Colonic mucosa (tissue), 4 donors: ENCODE results near the gene BAG5. TPM values are rescaled to one million over a fixed set of nuclear protein-coding genes. Genes with fewer than 3 reads are reported as not detected.

Source experiments
- DNase-seq: peaks from one replicate; pipeline ENCODE4 v3.0.0-alpha.2; 2020
- H3K27ac ChIP-seq: fragments of 200-600 bp; one replicate; pipeline ENCODE4 v1.8.0; 2021
- H3K27me3 ChIP-seq: fragments of 200-600 bp; one replicate; pipeline ENCODE4 v1.8.0; 2021
- H3K36me3 ChIP-seq: fragments of 200-600 bp; one replicate; pipeline ENCODE4 v1.8.0; 2021
- H3K4me1 ChIP-seq: fragments of 200-600 bp; one replicate; pipeline ENCODE4 v1.8.0; 2021; ENCODE audit warnings: mild to moderate bottlenecking
- H3K4me3 ChIP-seq: fragments of 200-600 bp; one replicate; pipeline ENCODE4 v1.8.0; 2021
- H3K9ac ChIP-seq, 2 donors: one replicate each; pipeline ENCODE4 v1.7.0; 2013; ENCODE audit warnings: control low read depth in 2 of 2, low read depth in 2 of 2, low read length in 2 of 2
- H3K9me3 ChIP-seq: fragments of 200-600 bp; one replicate; pipeline ENCODE4 v1.8.0; 2021
- intact Hi-C: fragments of 100-400 bp; cut with DNase I; formaldehyde crosslinking; loops from one replicate; pipeline ENCODE4 v1.14.1; 2022
- total RNA-seq, 2 donors: library from RNA; stranded (reverse); fragmentation: NEBNext Ultra II Directional in 1 of 2; extraction: Animal tissue kit (Norgen Biotek cat#: 25700) in 1 of 2; gene quantifications; one replicate each; pipeline ENCODE4 v1.2.1, GENCODE V29; 2021
- TF ChIP-seq, protein P1 (sequence below): fragments of 200-600 bp; IDR thresholded peaks from one replicate; pipeline ENCODE4 v1.8.0; 2022; ENCODE audit warnings: antibody characterized with exemption, mild to moderate bottlenecking
- donor health status: healthy.
- donor health status: DM: no; HTN: no; CAD: no.
- donor health status: DM: no; HTN: no; CAD: no.

Gene BAG5
- total RNA-seq, 2 donors from 2014 or later: 26.8 to 29.7 TPM

DNA sequence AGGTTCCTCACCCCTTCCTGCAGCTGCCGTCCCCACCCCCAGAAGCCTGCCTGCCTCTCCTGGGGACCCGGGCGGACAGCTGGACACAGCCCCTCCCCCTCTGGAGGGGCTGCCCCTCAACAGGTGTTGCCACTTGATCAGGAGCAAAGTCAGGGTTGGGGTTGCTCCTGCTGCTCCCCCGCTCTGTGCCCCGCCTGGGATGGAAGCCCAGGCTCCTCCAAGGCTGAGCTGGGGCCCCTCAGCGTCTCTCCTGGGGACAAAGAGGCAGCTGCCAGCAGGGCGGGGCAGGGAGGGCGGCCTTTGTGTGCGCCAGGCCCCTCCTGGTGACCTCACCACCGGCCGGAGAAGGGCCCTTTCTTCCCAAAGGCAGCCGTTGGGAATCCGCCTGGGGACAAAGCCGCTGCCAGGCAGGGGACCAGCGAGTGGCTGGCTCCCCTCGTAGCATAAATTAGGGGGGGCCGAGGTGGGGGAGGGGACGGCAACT, 19.8 kb downstream of the BAG5 start:
- H3K27me3 ChIP-seq: no peaks in the 10 kb centered on the region
- intact Hi-C loops: no loop called here
- DNase-seq: no peak
- H3K36me3 ChIP-seq: no peaks in the 10 kb centered on the region
- H3K27ac ChIP-seq: no peak overlapping the region
- peak overlapping the region; percentile 8 to 51 for H3K9ac ChIP-seq
- H3K4me1 ChIP-seq: peaks cover 35% of the 10 kb centered on the region
- H3K4me3 ChIP-seq: no peak overlapping the region
- H3K9me3 ChIP-seq: no peaks in the 10 kb centered on the region
- TF ChIP-seq, protein P1, sequence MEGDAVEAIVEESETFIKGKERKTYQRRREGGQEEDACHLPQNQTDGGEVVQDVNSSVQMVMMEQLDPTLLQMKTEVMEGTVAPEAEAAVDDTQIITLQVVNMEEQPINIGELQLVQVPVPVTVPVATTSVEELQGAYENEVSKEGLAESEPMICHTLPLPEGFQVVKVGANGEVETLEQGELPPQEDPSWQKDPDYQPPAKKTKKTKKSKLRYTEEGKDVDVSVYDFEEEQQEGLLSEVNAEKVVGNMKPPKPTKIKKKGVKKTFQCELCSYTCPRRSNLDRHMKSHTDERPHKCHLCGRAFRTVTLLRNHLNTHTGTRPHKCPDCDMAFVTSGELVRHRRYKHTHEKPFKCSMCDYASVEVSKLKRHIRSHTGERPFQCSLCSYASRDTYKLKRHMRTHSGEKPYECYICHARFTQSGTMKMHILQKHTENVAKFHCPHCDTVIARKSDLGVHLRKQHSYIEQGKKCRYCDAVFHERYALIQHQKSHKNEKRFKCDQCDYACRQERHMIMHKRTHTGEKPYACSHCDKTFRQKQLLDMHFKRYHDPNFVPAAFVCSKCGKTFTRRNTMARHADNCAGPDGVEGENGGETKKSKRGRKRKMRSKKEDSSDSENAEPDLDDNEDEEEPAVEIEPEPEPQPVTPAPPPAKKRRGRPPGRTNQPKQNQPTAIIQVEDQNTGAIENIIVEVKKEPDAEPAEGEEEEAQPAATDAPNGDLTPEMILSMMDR: no peak

DNA sequence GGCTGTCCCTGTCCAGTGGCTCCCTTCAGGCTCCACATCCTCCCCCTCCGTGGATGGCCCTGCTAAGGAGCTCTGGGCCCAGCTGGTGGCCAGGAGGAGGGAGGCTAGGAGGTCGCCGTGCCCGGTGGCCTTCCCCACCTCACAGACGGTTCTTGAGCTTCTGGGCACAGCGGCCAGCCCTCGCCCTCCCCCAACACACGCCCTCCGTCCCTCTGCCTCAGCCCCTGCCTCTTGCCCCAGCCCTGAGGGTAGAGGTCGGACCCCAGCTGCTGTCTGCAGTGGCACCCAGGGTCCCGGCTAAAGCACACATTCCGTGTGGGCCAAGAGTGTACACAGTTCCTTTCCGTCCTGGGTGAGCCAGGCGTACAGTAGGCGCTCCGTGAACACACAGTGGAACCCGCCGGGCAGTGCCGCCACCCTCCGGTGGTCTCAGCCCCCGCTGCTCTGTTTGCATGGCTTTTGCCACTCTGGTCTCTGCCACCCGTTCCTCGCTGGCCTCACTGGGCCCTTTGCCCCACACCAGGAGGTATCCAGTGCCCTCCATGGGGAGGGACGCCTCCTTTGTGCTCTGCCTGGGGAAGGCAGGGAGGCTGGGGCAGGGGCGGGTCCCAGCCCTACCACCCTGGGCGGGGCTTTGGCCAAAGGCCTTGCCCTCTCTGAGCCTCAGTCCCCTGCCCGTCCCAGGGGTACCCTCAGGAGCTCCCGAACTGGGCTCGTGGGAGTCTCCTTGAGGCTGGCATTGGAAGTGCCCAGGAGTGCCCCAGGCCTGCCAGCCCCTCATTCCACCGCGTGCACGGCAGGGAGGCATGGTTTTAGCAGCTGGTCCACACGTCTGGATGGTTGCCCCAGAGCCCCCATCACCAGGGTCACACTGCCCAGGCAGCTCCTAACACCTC, 20.5 kb downstream of the BAG5 start:
- H3K4me1 ChIP-seq: peaks cover 35% of the 10 kb centered on the region
- no peak for DNase-seq
- peak overlapping the region; percentile 59 for H3K27ac ChIP-seq
- intact Hi-C loops: no loop called here
- H3K4me3 ChIP-seq: no peak overlapping the region
- no peaks in the 10 kb centered on the region for H3K9me3 ChIP-seq
- peak overlapping the region; percentile 8 to 51 for H3K9ac ChIP-seq
- TF ChIP-seq, protein P1: no peak
- no peaks in the 10 kb centered on the region for H3K27me3 ChIP-seq
- no peaks in the 10 kb centered on the region for H3K36me3 ChIP-seq

DNA sequence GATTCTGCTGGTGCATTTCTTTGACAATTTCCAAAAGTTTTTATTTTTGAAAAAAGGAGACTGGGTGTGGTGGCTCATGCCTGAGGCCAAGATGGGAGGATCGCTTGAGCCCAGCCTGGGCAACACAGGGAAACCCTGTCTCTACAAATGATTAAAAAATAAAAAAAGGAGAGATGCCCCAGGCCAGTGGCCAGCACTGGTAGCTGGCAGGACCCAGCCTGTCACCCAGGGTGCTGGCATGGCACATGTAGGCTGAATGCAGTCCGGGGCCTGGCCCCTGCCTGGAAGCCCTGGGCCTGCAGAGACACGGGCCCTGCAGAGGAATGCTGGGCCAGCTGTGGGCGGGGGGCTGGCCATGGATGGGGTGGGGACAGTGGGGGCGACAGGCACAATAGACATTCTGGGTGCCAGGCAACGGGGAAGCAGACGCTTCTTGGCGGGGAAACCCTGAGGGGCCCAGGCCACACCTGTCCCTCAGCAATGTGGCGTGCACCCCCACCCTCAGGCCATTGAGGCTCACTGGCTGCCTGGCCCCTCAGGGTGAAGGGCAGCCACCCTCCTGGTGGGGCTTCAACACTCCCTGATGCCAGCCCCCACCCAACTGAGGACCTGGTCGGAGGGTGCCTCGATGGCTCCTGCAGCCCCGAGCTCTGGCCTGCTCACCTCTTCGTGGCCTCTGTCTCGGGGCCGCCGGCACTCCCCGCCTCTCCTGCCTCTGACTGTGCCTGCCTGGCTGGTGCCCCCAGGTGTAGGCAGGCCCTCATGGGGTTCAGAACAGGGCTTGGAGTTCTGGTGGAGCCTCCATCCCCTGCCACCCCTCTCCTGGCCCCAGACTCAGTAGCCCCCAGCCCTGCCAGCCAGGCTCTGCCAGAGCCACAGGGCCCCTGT, 21.4 kb downstream of the BAG5 start:
- H3K4me1 ChIP-seq: peaks cover 35% of the 10 kb centered on the region

DNA sequence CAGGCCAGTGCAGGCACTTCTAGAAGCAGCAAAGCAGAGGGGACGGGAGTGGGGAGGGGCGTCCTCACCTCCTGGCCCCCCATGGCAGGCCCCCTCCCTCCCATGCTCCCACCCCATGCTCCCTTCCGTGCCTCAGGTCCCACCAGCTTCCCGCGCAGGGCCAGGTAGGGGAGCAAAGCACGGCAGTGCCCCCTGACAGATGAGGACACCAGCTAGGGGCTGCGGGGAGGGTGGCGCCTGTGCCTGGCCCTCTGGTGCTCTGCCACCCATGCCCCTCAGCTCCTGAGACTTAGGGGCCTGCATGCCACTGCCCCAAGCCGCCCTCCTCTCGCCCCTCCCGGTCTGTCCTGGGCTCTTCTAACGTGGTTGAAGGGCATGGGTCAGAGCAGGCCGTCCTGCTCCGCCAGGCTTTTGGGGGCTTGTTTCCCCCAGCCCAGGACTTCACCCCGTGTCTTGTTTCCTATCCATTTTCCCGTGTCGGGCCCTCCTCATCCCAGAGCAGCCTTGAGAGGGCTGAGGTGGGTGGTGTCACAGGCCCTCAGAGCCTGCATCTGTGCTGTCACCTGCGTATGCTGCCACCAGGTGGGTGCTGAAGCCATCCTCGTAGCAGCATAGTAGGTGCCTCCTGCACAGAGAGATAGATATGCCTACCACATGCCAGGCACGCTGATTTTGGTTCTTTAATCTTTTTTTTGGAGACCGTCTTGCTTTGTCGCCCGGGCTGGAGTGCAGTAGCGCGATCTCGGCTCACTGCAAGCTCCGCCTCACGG, 23.2 kb downstream of the BAG5 start:
- TF ChIP-seq, protein P1: no peak

More for the DNA sequence above, 21.4 kb downstream of the BAG5 start:
- no peaks in the 10 kb centered on the region for H3K9me3 ChIP-seq
- no peak for DNase-seq
- no peak overlapping the region for H3K4me3 ChIP-seq
- H3K36me3 ChIP-seq: no peaks in the 10 kb centered on the region
- intact Hi-C loops: no loop called here
- peak overlapping the region; percentile 8 to 48 for H3K9ac ChIP-seq
- no peaks in the 10 kb centered on the region for H3K27me3 ChIP-seq
- TF ChIP-seq, protein P1: no peak
- peak overlapping the region; percentile 59 for H3K27ac ChIP-seq

More for the DNA sequence above, 23.2 kb downstream of the BAG5 start:
- Histone ChIP-seq H3K27ac (no peak overlapping the region), H3K27me3 (no peaks in the 10 kb centered on the region), H3K36me3 (no peaks in the 10 kb centered on the region), H3K9me3 (no peaks in the 10 kb centered on the region), H3K4me1 (peaks cover 35% of the 10 kb centered on the region), H3K4me3 (no peak overlapping the region), H3K9ac (no peak overlapping the region)
- DNase-seq: no peak
- intact Hi-C loops: no loop called here
